Hepatic stellate cell (primary cell): ENCODE data around the gene KLHL20.
"Not testable (repeated sequence)": the region's sequence is repeated elsewhere in the genome, so short reads cannot be mapped to it uniquely, and the experiment has no call there.

Source experiments
- DNase-seq: peaks from one replicate; pipeline ENCODE4 v3.0.0; 2011; ENCODE audit warnings: low spot score

Gene KLHL20

DNA sequence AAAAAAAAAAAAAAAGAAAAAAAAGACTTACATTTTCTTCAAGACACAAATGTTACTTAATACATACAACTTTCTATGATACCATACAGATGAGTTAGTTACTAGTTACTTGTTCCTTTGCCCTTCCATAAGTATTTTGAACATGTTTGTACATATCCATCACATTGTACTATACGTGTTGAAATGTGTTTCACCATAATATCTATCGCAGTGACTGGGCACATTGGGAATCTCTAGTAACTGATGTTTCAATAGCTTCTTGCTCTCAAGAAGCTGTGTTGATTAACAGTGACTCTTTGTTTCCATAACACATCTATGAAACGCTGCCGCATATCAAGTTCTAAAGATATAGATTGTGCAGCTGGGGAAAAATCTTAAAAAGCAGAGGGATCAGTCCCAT lies 42.9 kb downstream of the KLHL20 start:
- no peak for DNase-seq

DNA sequence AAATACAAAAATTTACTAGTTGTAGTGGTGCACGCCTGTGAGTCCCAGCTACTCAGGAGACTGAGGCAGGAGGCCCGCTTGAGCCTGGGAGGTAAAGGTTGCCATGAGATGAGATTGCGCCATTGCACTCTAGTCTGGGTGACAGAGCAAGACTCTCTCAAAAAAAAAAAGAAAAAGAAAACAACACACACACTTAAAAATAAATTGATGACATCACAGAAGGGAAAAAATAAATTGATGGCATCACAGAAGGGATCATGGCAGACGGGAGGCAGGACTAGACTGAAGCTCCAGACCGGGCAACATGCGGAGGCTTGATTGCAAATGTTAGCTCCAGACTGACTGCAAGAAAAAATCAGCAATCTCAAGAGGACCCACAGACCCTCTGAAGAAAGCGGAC lies 43.3 kb downstream of the KLHL20 start:
- no peak for DNase-seq

DNA sequence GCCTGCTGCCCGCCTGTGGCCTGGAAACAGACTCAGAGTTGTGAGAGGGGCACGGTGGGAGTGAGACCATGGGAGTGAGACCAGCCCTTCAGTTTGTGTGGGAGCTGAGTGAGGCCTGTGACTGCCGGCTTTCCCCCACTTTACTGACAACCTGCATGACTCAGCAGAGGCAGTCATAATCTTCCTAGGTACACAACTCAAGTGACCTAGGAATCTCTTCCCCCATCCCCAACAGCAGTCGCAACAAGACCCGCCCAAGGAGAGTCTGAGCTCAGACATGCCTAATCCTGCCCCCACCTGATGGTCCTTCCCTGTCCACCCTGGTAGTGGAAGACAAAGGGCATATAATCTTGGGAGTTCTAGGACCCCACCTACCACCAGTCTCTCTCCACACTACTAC lies 44.2 kb downstream of the KLHL20 start:
- DNase-seq, result no peak

GRCh38 chr1:173764331-173764730 lies 49.5 kb downstream of the KLHL20 start:
- not testable (repeated sequence) for DNase-seq

GRCh38 chr1:173768206-173768605 lies 53.4 kb downstream of the KLHL20 start:
- no peak for DNase-seq

- no peak for DNase-seq
Measured at GRCh38 chr1:173768827-173769226, 54.0 kb downstream of the KLHL20 start.

DNA sequence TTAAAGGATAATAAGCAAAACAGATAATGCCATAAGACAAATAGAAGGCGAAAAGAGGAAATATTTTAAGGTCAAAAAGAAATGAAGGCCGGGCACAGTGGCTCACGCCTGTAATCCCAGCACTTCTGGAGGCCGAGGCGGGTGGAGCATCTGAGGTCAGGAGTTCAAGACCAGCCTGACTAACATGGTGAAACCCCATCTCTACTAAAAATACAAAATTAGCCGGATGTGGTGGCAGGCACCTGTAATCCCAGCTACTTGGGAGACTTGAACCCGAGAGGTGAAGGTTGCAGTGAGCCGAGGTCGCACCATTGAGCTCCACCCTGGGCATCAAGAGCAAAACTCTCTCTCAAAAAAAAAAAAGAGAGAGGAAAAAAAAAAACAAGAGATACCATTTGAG lies 55.5 kb downstream of the KLHL20 start:
- not testable (repeated sequence) for DNase-seq

DNA sequence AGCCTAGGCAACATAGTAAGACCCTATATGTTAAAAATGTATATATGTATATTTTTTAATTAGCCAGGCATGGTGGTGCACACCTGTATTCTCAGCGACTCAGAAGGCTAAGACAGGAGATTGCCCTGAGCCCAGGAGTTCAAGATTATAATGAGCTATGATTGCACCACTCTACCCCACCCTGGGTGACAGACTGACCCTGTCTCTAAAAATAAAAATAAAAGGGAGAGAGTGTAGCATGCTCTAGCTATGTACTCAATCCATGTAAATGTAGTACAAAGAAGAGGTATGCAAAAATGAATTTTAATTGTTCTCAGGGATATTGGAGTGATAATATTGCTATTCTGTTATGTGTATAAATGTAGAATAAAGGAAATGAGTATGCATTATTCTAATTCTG lies 56.8 kb downstream of the KLHL20 start:
- DNase-seq, result no peak

DNA sequence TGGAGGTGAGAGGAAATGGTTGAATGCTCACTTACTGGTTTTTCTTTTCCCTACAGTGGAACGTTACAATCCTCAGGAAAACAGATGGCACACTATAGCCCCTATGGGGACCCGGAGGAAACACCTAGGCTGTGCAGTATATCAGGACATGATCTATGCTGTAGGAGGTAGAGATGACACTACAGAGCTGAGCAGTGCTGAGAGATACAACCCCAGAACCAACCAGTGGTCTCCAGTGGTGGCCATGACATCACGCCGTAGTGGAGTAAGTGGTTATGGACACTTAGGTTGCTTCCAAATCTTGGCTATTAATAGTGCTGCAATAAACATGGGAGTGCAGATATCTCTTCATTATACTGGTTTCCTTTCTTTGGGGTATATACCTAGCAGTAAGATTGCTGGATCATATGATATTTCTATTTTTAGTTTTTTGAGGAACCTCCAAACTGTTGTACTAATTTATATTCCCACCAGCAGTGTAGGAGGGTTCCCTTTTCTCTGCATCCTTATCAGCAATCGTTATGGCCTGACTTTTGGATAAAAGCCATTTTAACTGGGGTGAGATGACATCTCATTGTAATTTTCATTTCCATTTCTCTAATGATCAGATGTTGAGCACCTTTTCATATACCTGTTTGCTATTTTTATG lies 60.9 kb downstream of the KLHL20 start:
- no peak for DNase-seq

- no peak for DNase-seq
Measured at GRCh38 chr1:173779936-173780335, 65.2 kb downstream of the KLHL20 start.

GRCh38 chr1:173784997-173785396 lies 70.2 kb downstream of the KLHL20 start:
- no peak for DNase-seq

DNA sequence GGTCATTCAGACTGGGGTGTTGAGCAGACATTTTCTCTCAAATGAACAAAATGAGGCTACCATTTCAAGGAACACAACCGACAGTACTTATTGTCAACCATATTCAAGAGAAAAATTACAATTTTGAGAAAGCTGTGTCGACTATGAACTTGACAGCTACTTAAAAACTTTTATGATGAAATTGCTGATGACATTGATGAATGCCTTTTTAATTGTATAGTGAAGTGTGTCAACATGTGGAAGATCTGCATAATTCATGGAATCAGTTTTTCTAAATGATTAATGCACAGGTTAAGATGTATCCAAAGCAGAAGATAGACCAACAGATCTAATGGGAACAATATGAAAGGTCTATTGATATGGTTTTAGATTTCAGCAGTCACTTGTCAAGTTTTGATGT lies 75.1 kb downstream of the KLHL20 start:
- no peak for DNase-seq

- DNase-seq, result no peak
Measured at GRCh38 chr1:173798078-173798477, 83.3 kb downstream of the KLHL20 start.

DNA sequence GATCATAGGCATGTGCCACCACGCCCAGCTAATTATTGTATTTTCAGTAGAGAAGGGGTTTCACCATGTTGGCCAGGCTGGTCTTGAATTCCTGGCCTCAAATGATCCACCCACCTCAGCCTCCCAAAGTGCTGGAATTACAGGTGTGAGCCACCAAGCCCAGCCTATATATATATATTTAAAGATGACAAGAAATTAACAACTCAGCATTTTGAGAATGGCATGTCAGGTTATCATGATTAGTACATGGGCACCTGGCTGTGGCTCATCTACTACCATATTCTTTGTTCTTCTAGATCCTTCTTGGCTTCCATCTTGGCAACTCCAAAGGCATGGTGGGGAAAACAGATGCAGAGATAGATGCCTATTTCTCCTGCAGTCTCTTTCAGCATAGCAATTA lies 85.2 kb downstream of the KLHL20 start:
- DNase-seq, result not testable (repeated sequence)

- no peak for DNase-seq
Measured at GRCh38 chr1:173802961-173803360, 88.2 kb downstream of the KLHL20 start.

DNA sequence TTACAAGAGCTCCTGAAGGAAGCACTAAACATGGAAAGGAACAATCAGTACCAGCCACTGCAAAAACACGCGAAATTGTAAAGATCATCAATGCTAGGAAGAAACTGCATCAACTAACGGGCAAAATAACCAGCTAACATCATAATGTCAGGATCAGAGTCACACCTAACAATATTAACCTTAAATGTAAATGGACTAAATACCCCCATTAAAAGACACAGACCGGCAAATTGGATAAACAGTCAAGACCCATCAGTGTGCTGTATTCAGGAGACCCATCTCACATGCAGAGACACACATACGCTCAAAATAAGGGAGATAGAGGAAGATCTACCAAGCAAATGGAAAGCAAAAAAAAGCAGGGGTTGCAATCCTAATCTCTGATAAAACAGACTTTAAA lies 98.9 kb downstream of the KLHL20 start:
- not testable (repeated sequence) for DNase-seq

- no peak for DNase-seq
Measured at GRCh38 chr1:173818459-173818858, 103.7 kb downstream of the KLHL20 start.

- DNase-seq, result no peak
Measured at GRCh38 chr1:173821680-173822079, 106.9 kb downstream of the KLHL20 start.

DNA sequence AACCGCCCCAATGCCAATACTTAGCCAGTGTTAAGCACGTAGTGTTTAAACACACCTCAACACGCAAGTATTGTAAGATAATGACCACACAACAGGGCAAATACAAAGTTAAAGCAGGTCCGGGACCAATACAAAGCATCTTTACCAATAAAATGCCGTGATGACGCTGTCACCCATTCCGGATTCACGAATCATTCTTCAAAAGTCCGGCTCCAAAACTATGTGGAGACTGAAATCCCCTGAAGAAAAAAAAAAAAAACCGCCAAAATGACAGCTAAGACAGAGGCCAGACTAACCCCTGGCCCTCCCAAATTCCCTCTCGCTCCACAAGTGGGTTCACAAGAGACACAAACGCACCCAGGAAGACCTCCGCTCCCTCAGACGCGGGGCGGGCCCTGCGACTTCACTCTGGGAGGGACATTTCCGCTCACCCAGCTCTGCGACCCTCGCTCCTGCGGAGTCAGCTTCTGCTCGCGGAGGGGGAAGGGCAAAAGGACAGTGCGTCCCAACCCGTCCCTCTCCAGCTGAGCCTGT lies 109.1 kb downstream of the KLHL20 start:
- DNase-seq, result no peak

- DNase-seq, result peak; percentile 89
Measured at GRCh38 chr1:173824315-173825081, 109.7 kb downstream of the KLHL20 start, which contains the start of the genes CENPL and DARS2. Gene CENPL, minus strand, starts transcription at chr1:173824883. Its CDS starts 13,584 bp downstream, at chr1:173811299. Gene DARS2, plus strand, starts transcription at chr1:173824673. Its CDS starts 557 bp downstream, at chr1:173825230.

DNA sequence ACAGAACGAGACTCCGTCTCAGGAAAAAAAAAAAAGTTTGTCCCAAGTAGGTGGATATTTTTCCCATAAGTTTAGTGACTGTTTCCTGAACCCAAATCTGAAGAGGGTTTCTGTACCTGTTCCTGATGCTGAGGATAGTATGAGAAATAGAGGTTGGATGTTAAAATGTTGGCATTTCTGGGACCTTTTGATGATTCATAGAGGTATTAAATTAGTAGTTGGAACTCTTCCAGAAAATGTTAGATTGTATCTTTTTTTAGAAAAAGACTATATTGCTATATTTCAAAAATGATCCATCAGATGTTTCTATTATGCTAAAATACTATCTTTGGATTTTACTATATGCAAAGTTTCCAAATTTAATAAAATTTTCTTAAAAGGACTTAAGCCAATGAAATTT lies 112.8 kb downstream of the KLHL20 start:
- no peak for DNase-seq

- DNase-seq, result no peak
Measured at GRCh38 chr1:173832748-173833147, 118.0 kb downstream of the KLHL20 start.
